Amygdala (tissue), 56 donors: ENCODE results near the gene OBSL1.

Experiments
- DNase-seq, 56 donors: peaks; one replicate each; lab custom pipeline; 2025; lab: John Stamatoyannopoulos, UW

The OBSL1 gene

GRCh38 chr2:219502618-219503017, 68.7 kb downstream of the OBSL1 start:
- DNase-seq, result no peak

GRCh38 chr2:219501849-219502248, 69.5 kb downstream of the OBSL1 start:
- no peak for DNase-seq
